Measurements from ENCODE around the gene TNNT1.
"Not testable (repeated sequence)": the region's sequence is repeated elsewhere in the genome, so short reads cannot be mapped to it uniquely, and the experiment has no call there.

Gene TNNT1

GRCh38 chr19:55136399-55137102 is 12.5 kb downstream of the TNNT1 start:
- no peak for DNase-seq

- no peak for DNase-seq
Observed at GRCh38 chr19:55134736-55135135, 14.3 kb downstream of the TNNT1 start.

DNA sequence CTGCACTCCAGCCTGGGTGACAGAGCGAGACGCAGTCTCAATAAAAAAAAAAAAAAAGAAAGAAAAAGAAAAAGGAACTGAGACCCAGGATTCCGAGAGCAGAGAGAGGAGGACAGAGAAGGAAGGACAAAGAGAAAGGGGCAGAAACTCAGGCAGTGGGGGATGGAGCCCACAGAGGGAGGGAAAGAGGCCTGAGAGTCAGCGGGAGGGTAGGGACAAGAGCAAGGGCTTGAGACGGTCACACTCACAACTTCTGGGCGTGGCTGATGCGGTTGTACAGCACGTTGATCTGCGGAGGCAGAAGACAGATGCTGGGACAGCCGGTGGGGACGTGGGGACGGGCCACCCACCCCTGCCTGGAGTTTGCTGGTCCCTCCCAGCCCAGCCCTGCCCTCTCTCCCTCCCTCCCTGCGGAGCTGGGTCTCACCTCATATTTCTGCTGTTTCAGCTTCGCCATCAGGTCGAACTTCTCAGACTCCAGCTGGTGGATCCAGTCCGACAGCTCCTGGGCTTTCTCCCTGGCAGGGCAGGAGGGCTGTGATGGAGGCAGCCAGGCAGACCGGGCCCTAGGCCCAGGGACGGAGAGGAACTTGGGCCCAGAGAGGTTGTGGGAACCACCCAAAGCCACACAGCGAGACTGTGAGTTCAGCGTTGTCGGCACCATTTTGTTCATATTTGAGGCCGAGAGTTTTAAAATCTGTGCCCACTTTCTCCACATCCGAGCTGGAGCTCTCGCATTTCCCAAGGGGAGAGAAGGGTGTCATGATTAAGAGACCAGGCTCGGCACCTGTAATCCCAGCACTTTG is 15.2 kb downstream of the TNNT1 start:
- DNase-seq, result no peak

DNA sequence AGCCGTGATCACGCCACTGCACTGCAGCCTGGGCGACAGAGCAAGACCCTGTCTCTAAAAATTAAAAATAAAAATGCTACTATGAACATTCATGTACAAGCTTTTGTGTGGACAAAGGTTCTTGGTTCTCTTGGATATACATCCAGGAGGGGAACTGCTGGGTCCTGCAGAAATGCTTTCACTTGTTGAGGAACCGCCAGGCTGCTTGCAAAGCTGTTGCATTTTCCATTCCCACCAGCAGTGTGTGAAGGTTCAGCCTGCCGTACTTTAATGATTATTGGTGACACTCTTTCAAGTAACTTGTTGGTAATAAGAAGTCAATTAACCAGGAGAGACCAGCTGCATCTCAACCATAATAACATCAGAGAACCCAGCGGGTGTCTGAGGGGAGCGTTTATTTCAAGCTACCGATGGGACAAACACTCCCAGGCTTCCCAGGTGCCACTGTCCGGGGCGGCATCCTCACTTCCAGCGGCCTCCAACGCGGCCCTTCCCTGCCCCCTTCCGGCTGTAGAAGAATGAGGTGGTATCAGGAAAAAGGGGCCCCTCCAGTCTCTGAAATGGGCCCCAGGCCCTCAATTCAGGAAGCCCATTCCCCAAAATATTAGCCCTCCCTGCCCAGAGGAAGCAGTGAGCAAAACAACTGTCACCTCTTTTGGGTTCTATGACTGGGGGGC is 16.4 kb downstream of the TNNT1 start:
- no peak for DNase-seq

GRCh38 chr19:55131421-55131820 is 17.6 kb downstream of the TNNT1 start:
- no peak for DNase-seq

- DNase-seq, result peak; percentile 21
Observed at GRCh38 chr19:55119053-55119452, 30.0 kb downstream of the TNNT1 start.

DNA sequence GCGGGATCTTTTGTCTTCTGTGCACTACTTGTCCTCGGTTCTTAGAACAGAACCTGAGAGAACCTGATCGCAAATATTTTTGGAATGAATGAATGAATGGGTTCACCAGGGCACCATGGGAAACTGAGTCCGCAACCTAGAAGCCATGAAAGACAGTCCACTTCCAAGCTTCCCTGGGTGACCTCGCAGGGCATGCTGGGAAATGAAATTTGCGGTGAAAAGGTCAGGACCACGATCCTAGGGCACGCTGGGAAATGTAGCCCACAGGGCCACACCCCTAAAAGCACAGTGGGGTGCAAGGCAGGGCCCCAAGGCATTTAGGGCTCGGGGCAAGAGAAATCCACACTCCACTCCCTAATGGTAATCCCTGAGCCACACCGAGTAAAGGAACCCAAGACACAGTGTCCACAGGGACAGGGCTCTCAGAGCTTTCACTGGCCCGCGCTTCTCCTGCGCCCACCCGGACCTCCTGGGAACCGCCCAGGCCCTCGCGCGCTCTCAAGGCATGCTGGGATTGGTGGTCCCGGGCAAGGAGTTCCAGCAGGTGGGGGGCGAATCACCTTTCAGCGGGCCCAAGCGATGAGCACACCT is 30.5 kb downstream of the TNNT1 start:
- peak; percentile 35 for DNase-seq

- DNase-seq, result peak; percentile 98
Observed at GRCh38 chr19:55117663-55118391, 31.2 kb downstream of the TNNT1 start.

DNA sequence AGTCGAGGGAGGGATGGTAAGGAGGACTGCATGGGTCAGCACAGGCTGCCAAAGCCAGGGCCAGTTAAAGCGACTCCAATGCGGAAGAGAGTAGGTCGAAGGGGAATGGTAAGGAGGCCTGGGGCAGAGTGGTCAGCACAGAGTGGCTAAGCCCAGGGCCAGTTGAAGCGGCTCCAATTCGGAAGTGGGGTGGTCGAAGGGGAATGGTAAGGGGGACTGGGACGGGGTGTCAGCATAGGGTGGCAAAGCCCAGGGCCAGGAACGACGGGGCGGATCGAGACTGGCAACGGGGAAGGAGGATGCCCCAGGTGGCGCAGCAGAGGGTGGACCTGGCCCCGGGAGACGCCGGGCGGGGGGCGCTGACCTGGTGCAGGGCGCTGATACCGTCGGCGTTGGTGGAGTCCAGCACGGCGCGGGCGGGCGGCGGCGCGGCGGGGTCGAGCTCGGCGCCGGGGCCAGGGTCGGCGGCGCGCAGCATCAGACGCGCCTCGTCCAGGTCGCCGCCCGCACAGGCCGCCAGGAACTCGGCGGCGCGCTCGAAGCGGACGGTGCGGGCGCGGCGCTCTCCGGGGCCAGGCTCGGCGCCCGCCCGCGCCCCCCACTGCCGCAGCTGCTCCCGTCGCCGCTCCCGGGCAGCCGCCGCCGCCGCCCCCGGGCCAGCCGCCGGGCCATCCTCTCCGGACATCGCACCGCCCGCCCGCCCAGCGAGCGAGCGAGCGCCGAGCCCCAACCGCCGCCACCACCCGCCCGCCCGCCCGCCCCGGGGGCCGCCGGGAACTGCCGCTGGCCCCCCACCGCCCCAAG is 31.9 kb downstream of the TNNT1 start, which contains the start of gene PPP1R12C:
Gene PPP1R12C, minus strand, starts transcription at position 779 of the 804 bp plus-strand sequence. Its CDS starts 94 bp downstream, at position 685.
- DNase-seq, result no peak

DNA sequence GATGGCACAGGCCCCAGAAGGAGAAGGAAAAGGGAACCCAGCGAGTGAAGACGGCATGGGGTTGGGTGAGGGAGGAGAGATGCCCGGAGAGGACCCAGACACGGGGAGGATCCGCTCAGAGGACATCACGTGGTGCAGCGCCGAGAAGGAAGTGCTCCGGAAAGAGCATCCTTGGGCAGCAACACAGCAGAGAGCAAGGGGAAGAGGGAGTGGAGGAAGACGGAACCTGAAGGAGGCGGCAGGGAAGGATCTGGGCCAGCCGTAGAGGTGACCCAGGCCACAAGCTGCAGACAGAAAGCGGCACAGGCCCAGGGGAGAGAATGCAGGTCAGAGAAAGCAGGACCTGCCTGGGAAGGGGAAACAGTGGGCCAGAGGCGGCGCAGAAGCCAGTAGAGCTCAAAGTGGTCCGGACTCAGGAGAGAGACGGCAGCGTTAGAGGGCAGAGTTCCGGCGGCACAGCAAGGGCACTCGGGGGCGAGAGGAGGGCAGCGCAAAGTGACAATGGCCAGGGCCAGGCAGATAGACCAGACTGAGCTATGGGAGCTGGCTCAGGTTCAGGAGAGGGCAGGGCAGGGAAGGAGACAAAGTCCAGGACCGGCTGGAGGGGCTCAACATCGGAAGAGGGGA is 32.7 kb downstream of the TNNT1 start:
- DNase-seq, result peak; percentile 64

- peak; percentile 20 for DNase-seq
Observed at GRCh38 chr19:55115446-55116065, 33.5 kb downstream of the TNNT1 start.

- no peak for DNase-seq
Observed at GRCh38 chr19:55114566-55115145, 34.4 kb downstream of the TNNT1 start.

GRCh38 chr19:55113570-55114039 is 35.4 kb downstream of the TNNT1 start:
- DNase-seq, result no peak

DNA sequence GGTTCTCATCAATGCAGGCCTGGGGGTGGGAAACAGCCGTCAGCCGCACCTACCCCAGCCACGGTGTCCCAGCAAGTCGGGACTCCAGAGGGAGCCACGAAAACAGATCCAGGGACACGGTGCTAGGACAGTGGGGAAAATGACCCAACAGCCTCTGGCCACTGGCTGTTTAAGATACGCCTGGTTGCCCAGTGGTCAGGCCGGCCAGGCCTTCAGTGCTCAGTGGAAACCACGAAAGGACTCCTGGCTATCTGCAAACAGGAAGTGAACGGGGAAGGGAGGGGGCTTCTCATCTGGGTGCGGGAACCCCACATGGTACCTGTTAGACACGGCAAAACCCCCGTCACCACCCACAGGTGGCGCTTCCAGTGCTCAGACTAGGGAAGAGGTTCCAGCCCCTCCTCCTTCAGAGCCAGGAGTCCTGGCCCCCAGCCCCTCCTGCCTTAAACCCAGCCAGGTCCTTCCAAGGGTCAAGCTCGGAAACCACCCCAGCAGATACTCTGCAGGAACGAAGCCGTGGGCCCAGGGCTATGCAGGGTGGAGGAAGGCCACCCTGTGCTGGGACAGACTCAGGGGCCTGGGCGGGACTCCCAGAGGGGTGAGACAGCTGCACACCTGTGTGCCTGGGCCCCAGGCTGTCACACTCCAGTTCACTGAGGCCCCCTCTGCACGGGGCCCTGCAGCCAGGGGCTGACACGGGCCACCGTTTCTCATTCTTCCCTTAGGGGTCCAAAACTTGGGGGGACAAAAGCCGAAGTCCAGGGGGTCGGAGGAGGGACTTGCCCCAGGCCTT is 36.0 kb downstream of the TNNT1 start:
- DNase-seq, result no peak

- no peak for DNase-seq
Observed at GRCh38 chr19:55112246-55112776, 36.7 kb downstream of the TNNT1 start.

DNA sequence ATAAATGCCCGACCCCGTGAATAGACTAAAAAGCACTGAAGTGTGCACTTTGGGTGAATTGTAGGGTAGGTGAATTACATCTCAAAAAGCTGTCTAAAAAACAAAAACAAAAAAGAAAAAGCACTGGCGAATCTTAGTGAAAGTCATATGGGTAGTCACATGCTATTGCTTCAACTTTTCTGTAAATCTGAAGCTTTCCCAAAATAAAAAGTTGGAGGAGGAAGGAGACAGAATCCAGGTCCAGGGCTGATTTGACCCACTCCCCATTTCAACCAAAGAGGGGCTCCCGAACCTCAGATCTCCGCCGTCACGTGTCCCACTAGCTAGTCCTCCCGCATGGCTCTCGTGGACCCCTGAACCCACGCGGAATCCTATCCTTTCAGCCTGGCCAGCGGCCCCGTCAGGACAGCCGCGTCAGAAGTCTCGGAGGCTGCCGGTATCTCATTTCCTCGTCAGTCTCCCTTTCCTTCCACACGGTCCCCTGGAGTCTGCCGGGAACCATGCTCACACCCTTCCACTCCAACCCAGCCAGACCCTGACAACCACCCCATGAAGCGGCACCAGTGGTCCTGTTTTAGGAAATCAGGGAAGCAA is 37.7 kb downstream of the TNNT1 start:
- no peak for DNase-seq

- DNase-seq, result no peak
Observed at GRCh38 chr19:55109527-55110291, 39.3 kb downstream of the TNNT1 start.

- DNase-seq, result not testable (repeated sequence)
Observed at GRCh38 chr19:55107252-55107651, 41.8 kb downstream of the TNNT1 start.

Measured in CD4-positive, alpha-beta T cell treated with Interleukin-17A for 1 hour (primary cell).